ENCODE measurements around the gene OBI1.

The OBI1 gene

GRCh38 chr13:78659732-78660494, 958 bp upstream of the OBI1 start:
- no peak for TF ChIP-seq POLR2A (IDR thresholded peaks at IDR 0.05; ENCODE audit: low read length)
- no peak for TF ChIP-seq GATA1 (IDR thresholded peaks at IDR 0.05; ENCODE audit: low read depth, low read length)
- DNase-seq = peak; percentile 16 to 47

- DNase-seq = peak in 1 of 2 experiments; percentile 35
- TF ChIP-seq POLR2A (IDR thresholded peaks at IDR 0.05; ENCODE audit: low read length) (no peak), GATA1 (IDR thresholded peaks at IDR 0.05; ENCODE audit: low read depth, low read length) (no peak)
These were observed 435 bp upstream of the OBI1 start for GRCh38 chr13:78659450-78659730.

GRCh38 chr13:78657699-78658629, 991 bp downstream of the OBI1 start:
- TF ChIP-seq GATA1 (IDR thresholded peaks at IDR 0.05; ENCODE audit: low read depth, low read length) = no peak
- no peak for TF ChIP-seq POLR2A (IDR thresholded peaks at IDR 0.05; ENCODE audit: low read length)
- peak; percentile 21 to 35 for DNase-seq

- no peak for DNase-seq
- no peak for TF ChIP-seq GATA1 (IDR thresholded peaks at IDR 0.05; ENCODE audit: low read depth, low read length)
- no peak for TF ChIP-seq POLR2A (IDR thresholded peaks at IDR 0.05; ENCODE audit: low read length)
These were observed 3.0 kb downstream of the OBI1 start for GRCh38 chr13:78655906-78656305.

GRCh38 chr13:78655007-78655406, 3.9 kb downstream of the OBI1 start:
- DNase-seq = no peak
- TF ChIP-seq GATA1 (IDR thresholded peaks at IDR 0.05; ENCODE audit: low read depth, low read length) (no peak), POLR2A (IDR thresholded peaks at IDR 0.05; ENCODE audit: low read length) (no peak)

- DNase-seq = no peak
- no peak for TF ChIP-seq GATA1 (IDR thresholded peaks at IDR 0.05; ENCODE audit: low read depth, low read length)
- TF ChIP-seq POLR2A (IDR thresholded peaks at IDR 0.05; ENCODE audit: low read length) = no peak
These were observed 6.3 kb downstream of the OBI1 start for GRCh38 chr13:78652651-78653050.

GRCh38 chr13:78650717-78651083, 8.3 kb downstream of the OBI1 start:
- peak; percentile 6 to 10 for DNase-seq
- TF ChIP-seq POLR2A (IDR thresholded peaks at IDR 0.05; ENCODE audit: low read length) (no peak), GATA1 (IDR thresholded peaks at IDR 0.05; ENCODE audit: low read depth, low read length) (no peak)

GRCh38 chr13:78649997-78650716, 8.8 kb downstream of the OBI1 start:
- DNase-seq = peak; percentile 35 to 55
- TF ChIP-seq POLR2A (IDR thresholded peaks at IDR 0.05; ENCODE audit: low read length) (no peak), GATA1 (IDR thresholded peaks at IDR 0.05; ENCODE audit: low read depth, low read length) (no peak)

- DNase-seq = peak; percentile 60 to 81
These were observed 11.8 kb downstream of the OBI1 start for GRCh38 chr13:78647109-78647678.

- no peak for TF ChIP-seq POLR2A (IDR thresholded peaks at IDR 0.05; ENCODE audit: low read length)
- TF ChIP-seq GATA1 (IDR thresholded peaks at IDR 0.05; ENCODE audit: low read depth, low read length) = no peak
- no peak for DNase-seq
These were observed 20.7 kb downstream of the OBI1 start for GRCh38 chr13:78638216-78638615.

GRCh38 chr13:78636495-78636894, 22.5 kb downstream of the OBI1 start:
- peak; percentile 49 to 81 for DNase-seq

GRCh38 chr13:78632996-78633395, 26.0 kb downstream of the OBI1 start:
- peak in 1 of 2 experiments; percentile 4 for DNase-seq
- no peak for TF ChIP-seq POLR2A (IDR thresholded peaks at IDR 0.05; ENCODE audit: low read length)
- no peak for TF ChIP-seq GATA1 (IDR thresholded peaks at IDR 0.05; ENCODE audit: low read depth, low read length)

More at GRCh38 chr13:78636495-78636894, 22.5 kb downstream of the OBI1 start:
- no peak for TF ChIP-seq GATA1 (IDR thresholded peaks at IDR 0.05; ENCODE audit: low read depth, low read length)
- no peak for TF ChIP-seq POLR2A (IDR thresholded peaks at IDR 0.05; ENCODE audit: low read length)

- TF ChIP-seq GATA1 (IDR thresholded peaks at IDR 0.05; ENCODE audit: low read depth, low read length) (no peak), POLR2A (IDR thresholded peaks at IDR 0.05; ENCODE audit: low read length) (no peak)
These were observed 27.9 kb downstream of the OBI1 start for GRCh38 chr13:78631077-78631476.

GRCh38 chr13:78630511-78630910, 28.4 kb downstream of the OBI1 start:
- TF ChIP-seq POLR2A (IDR thresholded peaks at IDR 0.05; ENCODE audit: low read length) = no peak
- TF ChIP-seq GATA1 (IDR thresholded peaks at IDR 0.05; ENCODE audit: low read depth, low read length) = no peak
- no peak for DNase-seq

More at GRCh38 chr13:78631077-78631476, 27.9 kb downstream of the OBI1 start:
- DNase-seq = no peak

All from erythroblast (primary cell).